Fibroblast of mammary gland (primary cell): ENCODE measurements around the gene CNNM1.
A peak's percentile ranks its signal among the peaks of the same experiment; 100 is the strongest.

Experiments
- DNase-seq: peaks from one replicate; pipeline ENCODE4 v3.0.0-alpha.2; 2010; ENCODE audit warnings: low read depth
- H3K4me3 ChIP-seq: 2 replicates; pipeline ENCODE4 v1.5.1; 2011; ENCODE audit warnings: low read depth, mild to moderate bottlenecking, low read length, moderate library complexity; ENCODE audit not compliant: control insufficient read depth
- CTCF ChIP-seq: conservative IDR thresholded peaks from 2 replicates; pipeline ENCODE4 v1.5.1; 2011; ENCODE audit warnings: low read depth, low read length, inconsistent platforms; ENCODE audit not compliant: control insufficient read depth, insufficient read depth

The CNNM1 gene

GRCh38 chr10:99330347-99330924, 1.3 kb downstream of the CNNM1 start:
- DNase-seq = no peak
- peak overlapping the region; percentile 4 for H3K4me3 ChIP-seq

GRCh38 chr10:99331207-99331803, 2.1 kb downstream of the CNNM1 start:
- no peak overlapping the region for H3K4me3 ChIP-seq
- peak; percentile 16 for DNase-seq
- no peak for TF ChIP-seq CTCF

More at GRCh38 chr10:99330347-99330924, 1.3 kb downstream of the CNNM1 start:
- TF ChIP-seq CTCF = no peak

GRCh38 chr10:99337311-99337811, 8.2 kb downstream of the CNNM1 start:
- DNase-seq = no peak
- no peak overlapping the region for H3K4me3 ChIP-seq
- TF ChIP-seq CTCF = no peak

- no peak for TF ChIP-seq CTCF
- H3K4me3 ChIP-seq = no peak overlapping the region
- no peak for DNase-seq
Observed at GRCh38 chr10:99337901-99338300, 8.7 kb downstream of the CNNM1 start.

GRCh38 chr10:99339077-99339476, 9.9 kb downstream of the CNNM1 start:
- TF ChIP-seq CTCF = no peak
- no peak for DNase-seq
- H3K4me3 ChIP-seq = no peak overlapping the region

GRCh38 chr10:99339563-99340047, 10.4 kb downstream of the CNNM1 start:
- H3K4me3 ChIP-seq = no peak overlapping the region
- TF ChIP-seq CTCF = no peak
- DNase-seq = no peak
